MM.1S (cell line): Measurements from ENCODE around the gene POC1A.

Experiments used
- DNase-seq: peaks from one replicate; pipeline ENCODE4 v3.0.0-alpha.2; 2015
- H2AFZ ChIP-seq: fragments of 300-600 bp; sonication (generic); 2 replicates; pipeline ENCODE4 v1.6.0; 2016; ENCODE audit warnings: antibody characterized with exemption, low read length
- H3F3A ChIP-seq: fragments of 300-600 bp; sonication (generic); 2 replicates; pipeline ENCODE4 v1.6.1; 2016; ENCODE audit warnings: mild to moderate bottlenecking, antibody characterized with exemption, low read length, moderate library complexity, mixed read lengths; ENCODE audit not compliant: insufficient read depth
- H3K27ac ChIP-seq: fragments of 300-600 bp; sonication (generic); 2 replicates; pipeline ENCODE4 v1.5.1; 2016; ENCODE audit warnings: mild to moderate bottlenecking, low read length
- H3K27me3 ChIP-seq: fragments of 300-600 bp; sonication (generic); replicated peaks from 2 replicates; pipeline ENCODE4 v1.6.0; 2016; ENCODE audit warnings: low read length; ENCODE audit not compliant: insufficient read depth
- H3K36me3 ChIP-seq: fragments of 300-600 bp; sonication (generic); replicated peaks from 2 replicates; pipeline ENCODE4 v1.6.1; 2016; ENCODE audit warnings: mild to moderate bottlenecking, low read length, mixed read lengths; ENCODE audit not compliant: insufficient read depth
- H3K4me1 ChIP-seq: fragments of 300-600 bp; sonication (generic); 2 replicates; pipeline ENCODE4 v1.6.1; 2016; ENCODE audit warnings: low read length, mixed read lengths
- H3K4me2 ChIP-seq: fragments of 300-600 bp; sonication (generic); 2 replicates; pipeline ENCODE4 v1.6.0; 2016; ENCODE audit warnings: low read depth, low read length
- H3K4me3 ChIP-seq: fragments of 300-600 bp; sonication (generic); 2 replicates; pipeline ENCODE4 v1.5.1; 2016; ENCODE audit warnings: low read length, mixed read lengths
- H3K79me2 ChIP-seq: fragments of 300-600 bp; sonication (generic); 2 replicates; pipeline ENCODE4 v1.6.1; 2016; ENCODE audit warnings: mixed run types, low read length, mixed read lengths
- H3K9ac ChIP-seq: fragments of 300-600 bp; sonication (generic); 2 replicates; pipeline ENCODE4 v1.6.1; 2016; ENCODE audit warnings: low read length, mixed read lengths
- H3K9me2 ChIP-seq: fragments of 300-600 bp; sonication (generic); replicated peaks from 2 replicates; pipeline ENCODE4 v1.6.1; 2016; ENCODE audit warnings: mild to moderate bottlenecking, low read length, mixed read lengths; ENCODE audit not compliant: insufficient read depth
- H3K9me3 ChIP-seq: fragments of 300-600 bp; sonication (generic); replicated peaks from 2 replicates; pipeline ENCODE4 v1.6.1; 2016; ENCODE audit warnings: mild to moderate bottlenecking, low read length, mixed read lengths; ENCODE audit not compliant: insufficient read depth
- H4K20me1 ChIP-seq: fragments of 300-600 bp; sonication (generic); 2 replicates; pipeline ENCODE4 v1.6.1; 2016; ENCODE audit warnings: mild to moderate bottlenecking, low read length, moderate library complexity, mixed read lengths; ENCODE audit not compliant: insufficient read depth
- CTCF ChIP-seq: fragments of 300-600 bp; sonication (generic); IDR thresholded peaks from 2 replicates; pipeline ENCODE4 v1.5.1; 2016; ENCODE audit warnings: antibody characterized with exemption, low read length, mixed read lengths
- EZH2 ChIP-seq: fragments of 300-600 bp; sonication (generic); optimal IDR thresholded peaks from 2 replicates; pipeline ENCODE3; 2017; ENCODE audit warnings: low read depth, mild to moderate bottlenecking, antibody characterized with exemption, low read length, mixed read lengths
- EZH2phosphoT487 ChIP-seq: fragments of 300-600 bp; sonication (generic); IDR thresholded peaks from 2 replicates; pipeline ENCODE4 v1.6.1; 2018; ENCODE audit warnings: antibody characterized with exemption, low read length

Gene POC1A

GRCh38 chr3:52068730-52069129 is 85.5 kb downstream of the POC1A start:
- Histone ChIP-seq H3K9ac (no peak overlapping the region), H3K9me2 (no peaks in the 10 kb centered on the region), H3K79me2 (no peaks in the 10 kb centered on the region), H3K4me2 (no peak overlapping the region), H4K20me1 (no peaks in the 10 kb centered on the region), H3K4me1 (no peaks in the 10 kb centered on the region), H3K4me3 (no peak overlapping the region), H2AFZ (no peak overlapping the region), H3K27me3 (no peaks in the 10 kb centered on the region), H3K9me3 (no peaks in the 10 kb centered on the region), H3K27ac (no peak overlapping the region), H3K36me3 (no peaks in the 10 kb centered on the region), H3F3A (no peaks in the 10 kb centered on the region)
- TF ChIP-seq EZH2phosphoT487, result no peak
- TF ChIP-seq EZH2, result no peak
- TF ChIP-seq CTCF, result no peak
- DNase-seq, result no peak

- no peak overlapping the region for H3K4me3 ChIP-seq
- no peaks in the 10 kb centered on the region for H3F3A ChIP-seq
- no peaks in the 10 kb centered on the region for H4K20me1 ChIP-seq
- TF ChIP-seq EZH2phosphoT487 (no peak), EZH2 (no peak), CTCF (no peak)
- no peaks in the 10 kb centered on the region for H3K79me2 ChIP-seq
- no peak overlapping the region for H3K27ac ChIP-seq
- H3K36me3 ChIP-seq, result no peaks in the 10 kb centered on the region
- no peak overlapping the region for H3K4me2 ChIP-seq
- H3K27me3 ChIP-seq, result no peaks in the 10 kb centered on the region
- H3K9me2 ChIP-seq, result no peaks in the 10 kb centered on the region
- H3K9ac ChIP-seq, result no peak overlapping the region
- no peaks in the 10 kb centered on the region for H3K9me3 ChIP-seq
- no peaks in the 10 kb centered on the region for H3K4me1 ChIP-seq
- DNase-seq, result no peak
- no peak overlapping the region for H2AFZ ChIP-seq
Measured at GRCh38 chr3:52068055-52068571, 86.1 kb downstream of the POC1A start.

GRCh38 chr3:52067526-52067925 is 86.7 kb downstream of the POC1A start:
- Histone ChIP-seq H3K9me2 (no peaks in the 10 kb centered on the region), H3K4me3 (no peak overlapping the region), H4K20me1 (no peaks in the 10 kb centered on the region), H2AFZ (no peak overlapping the region), H3F3A (no peaks in the 10 kb centered on the region), H3K9me3 (no peaks in the 10 kb centered on the region), H3K36me3 (no peaks in the 10 kb centered on the region), H3K27me3 (no peaks in the 10 kb centered on the region), H3K4me1 (peaks cover 3% of the 10 kb centered on the region), H3K79me2 (no peaks in the 10 kb centered on the region), H3K9ac (no peak overlapping the region), H3K4me2 (no peak overlapping the region), H3K27ac (no peak overlapping the region)
- no peak for TF ChIP-seq CTCF
- TF ChIP-seq EZH2phosphoT487, result no peak
- no peak for TF ChIP-seq EZH2
- DNase-seq, result no peak
